Measurements from ENCODE around the gene TM9SF1. TPM values are rescaled to one million over a fixed set of nuclear protein-coding genes. Genes with fewer than 3 reads are reported as not detected.

TM9SF1 gene
- total and polyA plus RNA-seq, 2 of the 13 experiments (the other 11 are each of a cell fraction or from before 2014, with no cell fraction given), result 83.2 to 110 TPM

- TF ChIP-seq AFF4 (CRISPR knock-in tag; IDR thresholded peaks at IDR 0.05) (0 out of 2 replicates have a peak, but pooled peaks have one; percentile 3), ONECUT2 (CRISPR knock-in tag; IDR thresholded peaks at IDR 0.05) (no peak), ZNF740 (CRISPR knock-in tag; IDR thresholded peaks at IDR 0.05) (no peak), CHCHD3 (CRISPR knock-in tag; IDR thresholded peaks at IDR 0.05) (no peak), ZNF33B (CRISPR knock-in tag; IDR thresholded peaks at IDR 0.05) (no peak), CREB3 (CRISPR knock-in tag; IDR thresholded peaks at IDR 0.05) (peak; percentile 28; the same call in 1 of the 2 replicates), PTBP1 (IDR thresholded peaks at IDR 0.05; ENCODE audit: low read depth, low read length, poor library complexity, severe bottlenecking) (no peak), ATAD3A (CRISPR knock-in tag; IDR thresholded peaks at IDR 0.05) (no peak), ZNF101 (CRISPR knock-in tag; IDR thresholded peaks at IDR 0.05; ENCODE audit: borderline replicate concordance, low read depth) (no peak), ZNF343 (CRISPR knock-in tag; IDR thresholded peaks at IDR 0.05) (no peak), HIVEP1 (CRISPR knock-in tag; IDR thresholded peaks at IDR 0.05) (no peak), TEAD3 (CRISPR knock-in tag; optimal IDR thresholded peaks at IDR 0.05; ENCODE audit: borderline replicate concordance) (peak; percentile 44), ZNF224 (CRISPR knock-in tag; IDR thresholded peaks at IDR 0.05) (no peak), ZNF558 (CRISPR knock-in tag; IDR thresholded peaks at IDR 0.05; ENCODE audit: borderline replicate concordance) (no peak), ZNF782 (CRISPR knock-in tag; IDR thresholded peaks at IDR 0.05; ENCODE audit: borderline replicate concordance) (no peak), DR1 (CRISPR knock-in tag; IDR thresholded peaks at IDR 0.05) (no peak), SKI (IDR thresholded peaks at IDR 0.05; ENCODE audit: partially characterized antibody) (no peak), ZNF569 (CRISPR knock-in tag; IDR thresholded peaks at IDR 0.05; ENCODE audit: borderline replicate concordance) (no peak), HDAC2 (CRISPR knock-in tag; IDR thresholded peaks at IDR 0.05) (peak; percentile 23; the same call in 1 of the 2 replicates), TEF (CRISPR knock-in tag; IDR thresholded peaks at IDR 0.05) (no peak), PAXIP1 (CRISPR knock-in tag; conservative IDR thresholded peaks at IDR 0.05) (no peak), TBX3 (IDR thresholded peaks at IDR 0.05; ENCODE audit: borderline replicate concordance) (peak; percentile 70; the same call in 1 of the 2 replicates), ZNF652 (CRISPR knock-in tag; IDR thresholded peaks at IDR 0.05; ENCODE audit: borderline replicate concordance, low read depth) (no peak)
These were observed 38.3 kb upstream of the TM9SF1 start (continued) for GRCh38 chr14:24233538-24233866.
